NCI-H187 (cell line): ENCODE measurements around the gene POLR3H.
"Not testable (repeated sequence)": the region's sequence is repeated elsewhere in the genome, so short reads cannot be mapped to it uniquely, and the experiment has no call there.

Experiments used
- DNase-seq, 2 experiments: peaks; one replicate each; lab custom pipeline; 2025; lab: John Stamatoyannopoulos, UW

POLR3H gene, protein sequence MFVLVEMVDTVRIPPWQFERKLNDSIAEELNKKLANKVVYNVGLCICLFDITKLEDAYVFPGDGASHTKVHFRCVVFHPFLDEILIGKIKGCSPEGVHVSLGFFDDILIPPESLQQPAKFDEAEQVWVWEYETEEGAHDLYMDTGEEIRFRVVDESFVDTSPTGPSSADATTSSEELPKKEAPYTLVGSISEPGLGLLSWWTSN

DNA sequence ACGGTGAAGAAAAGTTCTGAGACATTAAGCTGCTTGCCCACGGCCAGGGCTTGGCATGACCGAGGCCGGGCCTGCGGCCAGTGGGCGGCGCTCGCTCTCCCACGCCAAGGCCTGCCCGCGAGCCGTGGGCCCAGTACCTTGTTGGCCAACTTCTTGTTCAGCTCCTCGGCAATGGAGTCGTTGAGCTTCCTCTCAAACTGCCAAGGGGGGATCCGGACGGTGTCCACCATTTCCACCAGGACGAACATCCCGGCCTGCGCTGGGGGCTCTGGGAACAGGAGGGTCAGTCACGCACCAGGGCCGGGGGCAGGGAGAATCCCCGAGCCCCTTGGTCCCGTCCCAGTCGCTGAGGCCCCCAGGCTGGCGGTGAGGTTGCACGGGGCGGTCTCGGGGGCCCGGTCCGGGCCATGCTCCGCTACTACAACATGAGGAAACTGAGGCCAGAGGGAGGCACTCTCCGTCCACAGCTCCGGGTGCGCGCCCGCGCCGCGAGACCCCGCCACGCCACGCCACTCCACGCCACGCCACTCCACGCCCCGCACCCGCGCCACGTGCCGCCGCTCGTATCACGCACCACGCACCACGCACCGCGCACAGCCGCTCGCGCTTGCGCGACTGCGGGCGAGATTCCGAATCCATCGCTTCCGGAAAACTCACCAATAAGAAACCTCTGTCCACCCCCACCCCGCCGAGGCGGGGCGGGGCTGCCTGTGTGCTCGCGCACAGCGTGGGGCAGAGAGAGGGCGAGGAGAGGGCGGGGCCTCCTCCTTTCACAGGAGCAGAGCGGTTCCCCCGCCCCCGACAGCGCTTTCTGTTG lies at the start of gene POLR3H:
POLR3H (minus strand) TSS at position 617 of the 817 bp plus-strand sequence; CDS start at position 248, 369 bp downstream.
- DNase-seq: peak; percentile 79 to 95

DNA sequence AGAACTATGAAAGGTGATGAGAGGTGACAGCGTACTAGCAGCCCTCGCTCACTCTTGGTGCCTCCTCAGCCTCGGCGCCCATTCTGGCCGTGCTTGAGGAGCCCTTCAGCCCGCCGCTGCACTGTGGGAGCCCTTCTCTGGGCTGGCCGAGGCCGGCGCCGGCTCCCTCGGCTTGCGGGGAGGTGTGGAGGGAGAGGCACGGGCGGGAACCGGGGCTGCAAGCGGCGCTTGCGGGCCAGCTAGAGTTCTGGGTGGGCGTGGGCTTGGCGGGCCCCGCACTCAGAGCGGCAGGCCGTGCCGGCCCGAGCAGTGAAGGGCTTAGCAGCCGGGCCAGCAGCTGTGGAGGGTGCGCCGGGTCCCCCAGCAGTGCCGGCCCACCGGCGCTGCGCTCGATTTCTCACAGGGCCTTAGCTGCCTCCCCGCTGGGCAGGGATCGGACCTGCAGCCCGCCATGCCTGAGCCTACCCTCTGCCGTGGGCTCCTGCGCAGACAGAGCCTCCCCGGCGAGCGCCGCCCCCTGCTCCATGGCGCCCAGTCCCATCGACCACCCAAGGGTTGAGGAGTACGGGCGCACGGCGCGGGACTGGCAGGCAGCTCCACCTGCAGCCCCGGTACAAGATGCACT lies 49.2 kb upstream of the POLR3H start:
- not testable (repeated sequence) for DNase-seq

DNA sequence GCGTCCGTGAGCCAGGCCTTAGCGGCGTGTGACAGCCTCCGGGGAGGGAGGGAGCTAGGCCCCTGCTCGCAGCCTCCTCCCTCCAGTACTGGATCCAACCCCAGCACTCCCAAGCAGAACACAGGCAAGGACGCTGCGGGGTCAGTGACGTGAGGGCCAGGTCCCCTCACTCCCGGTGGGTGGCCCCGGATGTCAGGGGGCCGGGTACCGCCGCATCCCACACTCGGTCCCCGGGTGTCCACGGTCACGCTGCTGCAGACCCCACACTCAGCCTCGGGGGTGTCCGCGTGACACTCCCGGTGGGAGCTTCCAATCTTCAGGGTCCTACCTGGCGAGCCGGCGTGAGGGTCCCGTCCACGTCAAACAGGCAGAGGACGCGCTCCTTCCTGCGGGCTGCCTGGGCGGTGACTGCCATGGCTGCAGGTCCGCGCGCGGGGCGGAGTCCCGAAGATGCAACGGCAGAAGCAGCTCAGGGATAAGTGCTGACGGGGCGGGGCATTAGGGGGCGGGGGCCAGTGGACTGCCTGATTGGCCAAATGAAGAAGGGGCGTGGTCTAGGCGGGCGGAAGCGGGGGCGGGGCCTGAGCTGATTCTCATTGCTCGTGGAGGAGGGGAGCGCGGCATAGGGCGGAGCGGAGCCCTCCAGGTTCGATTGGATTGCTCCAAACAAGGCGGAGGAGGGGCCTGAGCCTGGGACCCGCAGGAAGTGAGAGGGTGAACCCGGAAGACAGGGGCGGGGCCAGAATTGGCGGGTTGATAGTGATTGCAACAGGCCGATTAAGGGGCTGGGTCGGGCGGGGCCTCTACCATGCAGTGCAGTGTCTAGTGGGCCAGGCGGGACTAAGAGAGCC lies 45.3 kb upstream of the POLR3H start, which contains the start of gene PMM1:
PMM1 (minus strand) TSS at position 450 of the 851 bp plus-strand sequence; CDS start at position 415, 35 bp downstream.
- DNase-seq: peak; percentile 97 to 98

DNA sequence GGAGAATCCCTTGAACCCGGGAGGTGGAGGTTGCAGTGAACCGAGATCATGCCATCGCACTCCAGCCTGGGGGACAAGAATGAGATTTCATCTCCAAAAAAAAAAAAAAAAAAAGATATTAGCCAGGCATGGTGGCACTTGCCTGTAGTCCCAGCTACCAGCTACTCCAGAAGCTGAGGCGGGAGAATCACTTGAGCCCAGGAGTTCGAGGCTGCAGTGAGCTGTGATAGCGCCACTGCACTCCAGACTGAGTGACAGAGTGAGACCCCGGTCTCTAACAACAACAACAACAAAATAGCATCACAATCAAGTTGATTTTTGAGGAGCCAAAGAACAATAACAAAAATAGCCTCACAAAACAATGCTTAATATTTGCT lies 43.1 kb upstream of the POLR3H start:
- no peak for DNase-seq

DNA sequence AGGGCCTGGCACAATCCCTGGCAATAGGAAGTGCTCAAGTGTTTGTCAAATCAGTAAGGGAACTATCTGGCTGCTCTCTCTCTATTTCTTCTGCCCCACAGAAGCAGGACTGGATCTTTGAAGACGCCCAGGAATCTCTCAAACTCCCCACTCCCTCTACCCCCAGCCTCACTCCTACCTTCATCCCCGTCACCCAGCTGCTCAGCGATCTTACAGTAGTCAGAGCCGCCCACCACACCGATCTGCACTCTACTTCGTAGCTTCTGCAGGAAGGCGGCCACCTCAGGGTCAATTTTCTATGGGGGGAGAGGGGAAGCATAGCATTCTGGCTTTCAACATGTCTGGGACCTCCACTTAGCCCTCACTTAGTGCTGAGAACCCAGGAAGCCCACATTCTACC lies 41.6 kb upstream of the POLR3H start:
- no peak for DNase-seq

DNA sequence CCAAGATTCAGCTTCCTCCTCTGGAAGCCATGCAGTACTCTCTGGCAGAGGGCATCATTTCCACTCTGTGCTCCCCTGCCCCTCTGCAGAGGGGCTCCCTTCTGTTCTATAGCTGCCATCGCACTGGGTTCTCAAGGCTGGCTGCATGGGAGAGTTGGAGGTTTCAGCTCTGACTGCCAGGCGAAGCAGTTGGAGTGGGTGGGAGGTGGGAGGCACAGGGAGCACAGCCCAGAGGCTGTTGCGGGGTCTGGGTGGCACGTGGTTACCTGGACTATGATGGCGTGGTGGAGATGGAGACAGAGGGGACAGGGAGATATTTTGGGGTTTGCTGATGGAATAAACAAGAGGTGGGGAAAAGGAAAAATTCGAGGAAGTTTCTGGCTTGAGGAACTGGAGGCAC lies 40.6 kb upstream of the POLR3H start:
- DNase-seq: no peak

DNA sequence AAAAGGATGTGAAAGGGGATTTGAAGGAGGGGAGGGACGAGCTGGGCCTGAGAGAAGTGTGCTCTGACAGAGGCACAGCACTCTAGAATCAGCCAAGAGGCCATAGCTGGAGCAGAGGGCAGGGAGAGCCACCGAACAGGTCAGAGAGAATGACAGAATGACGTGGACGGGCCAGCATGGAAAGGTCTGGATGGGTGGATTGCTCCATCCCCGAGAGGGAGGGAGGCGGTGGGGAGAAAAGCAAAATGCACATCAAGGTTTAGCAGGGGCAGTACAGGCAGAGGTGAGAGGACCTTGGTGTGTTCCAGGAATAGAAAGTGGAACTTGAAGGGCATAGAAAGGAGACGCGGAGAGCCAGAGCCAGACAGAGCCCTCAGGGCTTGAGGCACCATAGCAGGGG lies 38.4 kb upstream of the POLR3H start:
- DNase-seq: no peak

DNA sequence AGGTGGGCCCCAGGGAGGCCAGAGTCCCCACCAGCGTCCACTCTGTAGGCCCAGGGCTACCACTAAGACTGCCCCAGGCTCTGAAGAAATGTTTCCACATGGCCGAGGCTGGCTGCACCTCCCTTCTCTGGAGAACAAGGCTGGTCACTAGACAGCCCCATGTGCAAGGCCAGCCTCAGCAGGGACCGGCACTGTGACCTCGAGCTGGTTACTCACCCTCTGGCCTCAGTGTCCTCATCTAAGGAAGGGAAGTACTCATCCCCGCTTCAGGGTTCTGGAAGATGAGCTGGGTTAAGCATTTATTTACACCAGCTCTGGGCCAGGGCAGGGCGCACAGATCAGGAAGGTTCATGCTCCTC lies 35.7 kb upstream of the POLR3H start:
- DNase-seq: no peak

DNA sequence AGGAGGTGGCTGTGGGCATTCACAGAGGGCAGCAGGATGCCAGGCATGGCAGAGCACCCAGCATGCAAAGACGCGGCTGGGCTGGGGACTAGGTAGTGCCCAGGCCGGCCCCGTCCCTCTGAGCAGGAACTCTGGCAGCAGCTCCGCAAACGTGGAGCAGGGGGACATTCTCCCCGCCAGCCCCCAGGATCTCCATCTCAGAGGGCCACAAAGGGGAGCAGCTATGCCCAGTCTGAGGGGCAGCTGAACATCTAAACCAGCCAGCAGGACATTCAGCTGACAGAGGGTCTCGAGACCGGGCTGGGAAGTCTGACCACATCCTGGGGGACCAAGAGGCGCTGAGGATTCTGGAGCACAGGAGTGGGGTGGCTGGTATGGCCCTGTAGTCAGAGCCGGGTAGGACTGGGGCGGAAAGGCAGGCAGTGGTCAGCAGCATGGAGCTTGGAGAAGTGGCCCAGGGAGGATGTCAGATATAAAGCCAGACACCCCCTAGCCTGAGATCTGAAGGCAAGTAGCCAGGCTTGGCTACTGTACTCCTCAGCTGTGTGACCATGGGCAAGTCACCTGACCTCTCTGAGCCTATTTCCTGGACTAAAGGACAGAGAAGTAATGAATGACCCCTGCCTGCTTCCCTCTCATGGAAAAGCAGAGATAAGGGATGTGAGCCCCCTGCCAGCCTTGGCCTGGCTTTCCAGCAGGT lies 35.2 kb upstream of the POLR3H start:
- DNase-seq: no peak

DNA sequence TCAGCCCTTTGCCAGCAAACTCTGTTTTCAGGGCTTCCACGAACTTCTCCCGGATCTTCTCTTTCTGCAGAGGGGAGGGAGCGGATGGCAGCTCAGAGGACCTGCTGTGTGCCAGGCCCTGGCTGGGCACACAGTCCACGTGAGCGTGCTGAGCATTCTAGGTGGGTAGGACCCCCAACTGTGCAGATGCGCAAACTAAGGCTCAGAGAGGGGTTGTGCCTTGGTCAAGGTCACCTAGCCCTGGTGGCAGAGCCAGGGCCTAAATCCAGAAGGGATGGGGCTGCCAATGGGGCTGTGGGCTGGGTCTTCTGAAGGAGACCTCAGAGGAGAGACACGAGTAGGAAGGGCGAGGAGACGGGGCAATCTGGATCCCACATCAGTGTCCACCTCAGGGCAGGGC lies 34.5 kb upstream of the POLR3H start:
- no peak for DNase-seq

DNA sequence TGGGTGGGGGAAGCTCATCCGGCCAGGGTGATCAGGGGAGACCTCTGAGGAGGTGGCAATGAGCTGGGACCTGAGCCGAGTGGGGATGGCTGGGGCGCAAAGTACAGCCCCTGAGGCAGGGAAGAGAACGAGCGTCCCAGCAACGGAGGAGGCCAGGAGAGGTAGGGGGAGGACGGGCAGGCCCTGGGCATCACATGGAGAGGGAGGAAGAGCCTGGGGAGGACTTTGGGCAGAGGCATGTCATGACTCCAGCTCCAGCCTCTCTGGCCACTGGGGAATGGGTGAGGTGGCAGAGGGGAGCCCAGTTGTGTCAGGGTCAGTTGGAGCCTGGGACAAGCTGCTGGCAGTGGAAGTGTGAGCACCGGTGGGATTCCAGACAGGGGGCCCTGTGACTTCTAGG lies 33.8 kb upstream of the POLR3H start:
- DNase-seq: no peak

DNA sequence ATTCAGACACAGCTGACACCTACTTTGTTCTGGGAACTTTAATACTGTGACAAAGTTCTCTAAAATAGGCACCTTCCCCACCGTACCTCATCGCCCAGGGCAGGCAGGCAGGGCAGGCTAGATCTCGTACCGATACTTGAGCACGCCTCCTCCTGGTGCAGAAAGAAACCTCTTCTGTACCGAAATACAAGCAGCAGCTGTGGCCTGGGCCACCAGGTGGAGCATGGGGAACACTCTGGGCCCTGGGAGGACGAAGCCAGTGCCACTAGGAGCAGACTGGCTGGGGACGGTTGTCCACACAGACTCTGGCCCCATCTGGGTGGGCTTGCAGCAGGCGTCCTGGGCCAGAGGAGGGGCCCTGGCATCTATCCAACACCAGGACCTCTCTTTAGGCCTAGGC lies 32.6 kb upstream of the POLR3H start:
- DNase-seq: no peak

DNA sequence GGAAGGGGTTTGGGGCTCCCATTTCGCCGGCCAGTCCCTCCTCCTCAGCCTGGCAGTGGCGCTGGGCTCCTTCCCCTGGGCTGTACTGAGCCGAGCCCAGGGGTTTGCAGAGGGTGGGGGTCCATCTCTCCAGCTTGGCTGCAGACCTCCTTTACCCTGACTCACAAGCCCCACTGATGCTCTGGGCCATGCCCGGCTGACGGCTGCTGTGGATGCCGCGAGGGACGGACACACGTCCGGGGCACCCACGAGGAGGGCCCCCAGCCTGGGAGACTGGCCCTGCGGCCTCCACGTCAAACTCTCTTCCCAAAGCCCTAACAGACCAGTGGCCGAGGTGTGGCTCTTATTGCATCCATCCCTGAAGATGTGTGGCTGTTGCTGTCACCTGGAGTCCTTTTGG lies 31.3 kb upstream of the POLR3H start:
- DNase-seq: no peak

DNA sequence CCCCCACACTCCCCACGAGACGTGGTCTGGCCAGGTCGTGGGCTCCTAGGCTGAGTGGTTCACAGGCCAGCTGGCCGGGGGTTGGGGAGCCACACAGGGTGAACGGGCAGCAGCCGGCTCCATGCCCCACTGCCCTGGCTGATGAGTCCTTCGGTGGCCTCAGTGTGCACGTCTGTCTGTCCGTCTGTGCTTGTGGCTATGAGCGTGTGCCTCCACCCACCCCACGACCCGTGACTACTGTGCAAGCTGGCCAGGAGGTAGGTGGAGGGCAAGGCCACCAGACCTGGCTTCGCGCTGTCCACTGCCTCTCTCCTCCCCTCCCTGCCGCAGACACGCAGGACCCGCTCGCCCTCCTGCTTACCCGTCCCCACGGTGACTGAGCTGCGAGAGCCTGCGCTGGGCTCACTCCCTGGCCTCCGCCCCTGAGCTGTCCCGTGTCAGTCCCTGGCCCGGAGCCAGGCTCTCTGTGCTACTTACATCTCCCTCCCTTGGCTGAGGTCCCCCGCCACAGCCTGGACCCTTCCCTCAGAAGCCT lies 30.6 kb upstream of the POLR3H start:
- DNase-seq: no peak

DNA sequence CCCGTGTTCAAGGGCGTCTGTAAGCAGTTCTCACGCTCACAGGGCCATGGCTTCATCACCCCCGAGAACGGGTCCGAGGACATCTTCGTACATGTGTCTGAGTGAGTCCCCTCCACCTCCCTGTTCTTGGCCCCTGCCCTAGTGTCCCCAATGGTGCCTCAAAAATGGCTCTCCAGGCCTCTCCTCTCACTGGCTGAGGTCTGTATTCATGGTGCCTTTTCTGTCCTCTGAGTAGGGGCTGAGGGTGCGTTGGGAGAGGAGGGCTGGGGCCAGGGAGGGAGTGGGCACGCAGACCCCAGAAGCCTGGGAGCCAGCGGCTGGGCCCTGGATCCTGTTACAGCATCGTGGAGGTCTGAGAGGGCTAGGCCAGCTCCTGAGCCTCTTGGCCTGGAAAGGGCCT lies 29.4 kb upstream of the POLR3H start:
- DNase-seq: no peak

DNA sequence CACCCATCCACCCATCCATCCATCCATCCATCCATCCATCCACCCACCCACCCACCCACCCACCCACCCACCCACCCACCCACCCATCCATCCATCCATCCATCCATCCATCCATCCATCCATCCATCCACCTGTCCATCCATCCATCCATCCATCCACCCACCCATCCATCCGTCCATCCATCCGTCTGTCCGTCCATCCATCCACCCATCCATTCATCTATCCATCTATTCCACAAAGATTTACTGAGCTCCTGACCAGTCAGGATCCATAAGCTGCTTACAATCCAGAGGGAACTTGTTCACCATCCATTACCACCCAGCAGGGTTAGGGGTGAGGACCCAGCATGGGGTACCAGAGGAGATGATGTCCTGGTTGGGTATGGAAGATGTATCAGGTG lies 28.0 kb upstream of the POLR3H start:
- DNase-seq: not testable (repeated sequence)

DNA sequence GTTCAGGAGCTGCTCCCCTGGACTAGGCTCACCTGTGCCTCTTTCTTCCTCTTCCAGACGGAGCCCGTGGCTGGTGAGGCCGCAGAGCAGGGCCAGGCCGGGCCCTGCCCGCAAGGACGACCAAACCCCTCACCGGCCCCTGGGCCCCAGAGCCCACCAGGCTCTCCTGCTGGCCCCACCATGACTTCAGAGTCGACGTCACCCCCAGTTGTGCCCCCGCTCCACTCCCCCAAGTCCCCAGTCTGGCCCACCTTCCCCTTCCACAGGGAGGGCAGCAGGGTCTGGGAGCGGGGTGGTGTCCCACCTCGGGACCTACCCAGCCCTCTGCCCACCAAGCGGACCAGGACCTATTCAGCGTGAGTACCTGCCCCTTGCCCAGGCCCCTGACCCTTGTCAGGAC lies 27.5 kb upstream of the POLR3H start:
- DNase-seq: no peak

DNA sequence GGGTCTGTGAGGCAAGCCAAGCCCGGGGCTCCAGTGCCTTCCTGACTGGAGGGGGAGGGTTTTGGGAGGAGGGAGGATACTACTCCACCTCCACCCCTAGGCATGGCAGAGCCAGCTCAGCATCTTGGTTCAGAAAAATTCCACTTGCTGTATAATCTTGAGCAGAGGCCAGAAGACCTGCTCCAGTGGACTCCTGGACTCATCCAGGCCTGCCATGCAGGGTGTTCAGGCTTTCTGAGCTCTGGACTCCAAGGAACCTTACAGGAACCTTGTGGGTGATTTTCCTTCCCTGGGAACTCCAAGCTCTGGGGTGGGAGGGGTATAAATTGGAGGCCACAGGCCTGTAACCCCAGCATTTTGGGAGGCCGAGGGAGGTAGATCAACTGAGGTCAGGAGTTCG lies 26.0 kb upstream of the POLR3H start:
- no peak for DNase-seq

DNA sequence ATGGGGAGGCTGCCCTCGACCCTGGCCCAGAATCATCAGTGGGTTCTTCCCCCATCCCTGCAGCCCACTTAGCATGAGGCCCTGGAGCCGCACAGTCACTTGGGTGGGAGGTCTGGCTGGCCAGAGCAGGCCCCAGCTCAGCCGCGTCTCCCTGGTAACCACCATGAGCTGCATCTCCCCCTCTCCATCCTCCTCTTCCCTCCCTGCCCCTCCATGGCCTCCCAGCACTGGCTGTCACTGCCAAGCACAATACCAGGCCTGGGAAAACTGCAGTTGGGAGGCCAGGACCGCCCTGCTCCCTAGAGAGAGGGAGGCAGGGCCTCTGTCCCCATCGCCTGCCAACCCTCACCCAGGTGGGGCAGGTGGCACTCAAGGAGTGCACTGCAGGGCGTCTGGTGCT lies 24.5 kb upstream of the POLR3H start:
- DNase-seq: no peak

DNA sequence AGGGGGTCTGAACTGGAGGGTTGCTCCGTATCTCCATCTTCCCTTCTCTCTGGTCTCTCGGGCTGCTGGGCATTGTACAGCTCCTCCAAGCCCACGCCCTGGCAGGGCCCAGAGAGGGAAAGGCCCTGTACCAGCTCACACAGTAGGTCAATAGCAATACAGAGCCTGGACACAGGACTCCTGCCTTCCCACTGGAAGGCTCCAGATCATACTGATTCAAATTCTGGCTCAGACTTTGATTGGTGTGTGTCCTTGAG lies 23.2 kb upstream of the POLR3H start:
- DNase-seq: no peak

DNA sequence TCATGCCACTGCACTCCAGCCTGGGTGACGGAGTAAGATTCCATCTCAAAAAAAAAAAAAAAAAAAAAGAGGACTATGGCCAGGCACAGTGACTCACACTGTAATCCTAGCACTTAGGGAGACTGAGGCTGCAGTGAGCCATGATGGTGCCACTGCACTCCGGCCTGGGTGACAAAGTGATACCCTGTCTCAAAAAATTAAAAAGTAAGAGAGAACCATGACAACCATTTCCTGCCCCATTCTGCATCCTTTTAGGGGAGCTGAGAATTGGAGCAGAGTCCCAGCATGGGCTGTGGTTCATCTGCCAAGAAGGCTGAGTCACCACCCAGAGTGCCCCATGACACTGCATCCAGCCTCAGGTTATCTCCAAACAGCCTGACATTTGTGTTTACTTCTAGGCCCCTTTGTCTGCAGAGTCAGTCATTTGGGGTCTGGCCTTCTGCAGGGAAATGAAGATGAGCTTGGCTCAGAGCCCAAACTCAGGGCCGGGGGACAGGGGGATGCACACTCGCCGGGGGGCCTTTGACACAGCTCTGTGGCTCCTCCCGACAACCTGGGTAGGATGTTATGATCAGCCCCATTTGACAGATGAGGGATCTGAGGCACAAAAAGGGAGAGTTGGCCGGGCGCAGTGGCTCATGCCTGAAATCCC lies 21.3 kb upstream of the POLR3H start:
- DNase-seq: no peak
